ENCODE measurements around the gene CKMT2. TPM values are rescaled to one million over a fixed set of nuclear protein-coding genes. Genes with fewer than 3 reads are reported as not detected.

The CKMT2 gene
- total RNA-seq, 1 donor from 2014 or later: 0.07 TPM

DNA sequence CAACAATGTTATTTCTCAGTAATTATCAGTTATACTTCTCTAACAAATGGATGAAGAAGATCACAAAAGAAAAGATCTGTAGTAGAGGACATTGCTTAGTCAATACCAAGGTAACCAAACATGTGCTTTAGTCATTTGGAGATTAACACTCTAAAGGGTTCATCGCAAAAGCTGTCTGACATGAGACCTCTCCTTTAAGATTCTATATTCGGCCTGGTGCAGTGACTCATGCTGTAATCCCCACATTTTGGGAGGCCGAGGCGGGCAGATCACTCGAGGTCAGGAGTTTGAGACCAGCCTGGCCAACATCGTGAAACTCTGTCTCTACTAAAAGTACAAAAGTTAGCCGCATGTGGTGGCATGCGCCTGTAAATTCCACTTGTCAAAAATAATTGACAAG lies 18.3 kb upstream of the CKMT2 start:
- no peak for DNase-seq (ENCODE audit: low read depth, low spot score)

DNA sequence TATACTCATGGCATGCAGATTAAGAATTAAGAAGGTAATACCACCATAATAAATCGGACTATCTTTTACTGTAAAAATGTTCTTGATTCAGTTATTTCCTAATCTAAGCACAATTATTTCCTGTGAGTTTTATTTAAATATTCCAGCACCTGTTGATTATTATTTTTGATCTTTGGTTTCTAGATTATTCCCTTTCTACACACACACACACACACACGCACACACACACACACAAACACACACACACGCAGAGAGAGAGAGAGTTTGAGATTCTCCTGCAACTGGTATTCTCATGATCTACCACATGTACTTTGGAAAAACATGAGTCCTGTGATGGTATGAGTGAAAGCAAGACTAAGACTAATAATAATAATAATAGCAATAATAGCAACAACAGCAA lies 17.0 kb upstream of the CKMT2 start:
- no peak for DNase-seq (ENCODE audit: low read depth, low spot score)

DNA sequence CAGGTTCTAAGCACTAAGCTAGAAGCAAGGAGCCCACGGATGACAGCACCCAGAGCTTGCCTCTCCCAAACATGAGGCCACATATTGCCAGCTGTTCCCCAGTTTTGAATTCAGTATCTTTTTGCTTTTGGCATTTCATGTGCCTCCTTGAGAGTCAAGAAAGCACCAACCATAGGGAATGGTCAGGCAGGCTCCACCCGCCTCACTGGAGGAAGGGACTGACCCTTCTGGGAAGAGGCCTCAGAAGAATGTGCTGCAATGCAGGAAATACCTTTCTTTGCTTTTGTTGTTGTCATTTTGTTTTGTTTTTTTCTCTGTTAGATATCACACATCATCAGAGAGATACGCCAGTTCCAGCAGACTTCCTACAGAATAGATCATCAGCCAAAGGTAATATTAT lies 13.7 kb upstream of the CKMT2 start:
- DNase-seq (ENCODE audit: low read depth, low spot score): no peak

DNA sequence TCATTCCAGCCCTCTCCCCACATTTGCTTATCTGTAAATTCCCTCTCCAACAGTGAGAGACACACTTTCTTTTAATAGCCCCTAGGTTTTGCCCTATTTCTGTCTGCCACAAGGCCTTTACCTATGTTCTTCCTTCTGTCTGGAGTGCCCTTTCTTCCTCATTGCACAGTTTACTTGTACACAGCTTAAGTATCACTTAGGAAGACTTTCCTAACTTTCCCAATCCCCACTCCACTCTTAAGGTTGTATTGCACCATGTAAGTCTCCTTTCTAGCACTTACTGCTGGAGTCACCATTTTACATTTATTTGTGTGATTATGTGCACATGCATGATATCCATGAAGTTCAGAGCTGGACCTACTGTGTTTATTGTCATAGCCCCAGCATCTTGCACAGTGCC lies 10.8 kb upstream of the CKMT2 start:
- no peak for DNase-seq (ENCODE audit: low read depth, low spot score)

DNA sequence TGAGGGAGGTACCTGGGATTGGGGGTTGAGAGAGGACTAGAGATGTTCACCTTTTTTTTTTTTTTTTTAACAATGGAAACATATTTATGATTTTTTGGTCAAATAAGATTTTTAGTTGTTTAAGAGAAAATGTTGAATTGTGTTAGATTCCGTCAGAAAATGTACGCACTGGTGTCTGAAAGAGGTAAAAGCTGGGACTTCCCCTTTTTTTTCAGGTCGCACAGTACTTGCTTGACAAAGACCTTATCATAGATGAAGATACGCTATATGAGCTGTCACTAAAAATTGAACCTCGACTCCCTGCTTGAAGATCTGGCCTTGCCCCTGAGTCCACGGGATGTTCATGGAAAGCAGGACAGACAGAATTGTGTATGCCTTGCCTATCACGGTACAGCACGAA lies 7.7 kb upstream of the CKMT2 start:
- DNase-seq (ENCODE audit: low read depth, low spot score): no peak

DNA sequence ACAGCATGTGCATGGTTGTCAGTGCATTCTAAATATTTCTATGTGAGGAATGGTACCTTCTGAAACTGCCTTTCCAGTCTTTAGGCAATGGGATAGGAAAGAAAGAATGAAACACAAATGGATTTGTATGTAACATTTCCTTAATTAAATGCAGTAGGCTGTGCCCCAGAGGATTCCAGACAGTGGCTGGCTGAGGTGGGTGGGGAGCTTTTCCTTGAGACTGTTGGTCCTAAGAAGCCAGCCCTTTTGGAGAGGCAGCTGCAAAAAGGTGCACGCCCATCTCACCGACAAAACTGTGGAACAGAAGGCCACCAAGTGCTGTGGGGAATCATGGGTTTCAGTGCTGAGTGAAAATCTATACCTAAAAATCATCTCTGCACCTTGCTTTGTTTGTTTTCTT lies 6.8 kb upstream of the CKMT2 start:
- DNase-seq (ENCODE audit: low read depth, low spot score): no peak

DNA sequence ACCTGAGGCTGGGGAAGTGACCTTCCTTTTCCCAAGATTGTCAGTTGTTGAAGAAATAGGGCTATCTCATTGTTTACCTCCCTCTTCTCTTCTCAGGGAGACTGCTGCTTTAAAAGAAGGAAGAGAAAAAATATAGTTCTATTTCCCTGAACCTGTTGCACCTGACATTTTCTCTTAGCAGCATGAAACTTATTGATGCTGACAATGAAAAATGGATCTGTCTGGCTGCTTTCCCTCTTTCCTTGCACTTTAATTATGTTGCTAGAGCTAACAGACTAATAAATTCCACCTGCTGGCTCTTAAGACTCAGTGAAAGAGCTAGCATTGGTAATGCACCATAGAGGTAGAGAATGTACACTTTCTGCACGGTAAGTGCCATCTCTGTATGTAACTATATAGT lies 6.2 kb upstream of the CKMT2 start:
- DNase-seq (ENCODE audit: low read depth, low spot score): no peak

DNA sequence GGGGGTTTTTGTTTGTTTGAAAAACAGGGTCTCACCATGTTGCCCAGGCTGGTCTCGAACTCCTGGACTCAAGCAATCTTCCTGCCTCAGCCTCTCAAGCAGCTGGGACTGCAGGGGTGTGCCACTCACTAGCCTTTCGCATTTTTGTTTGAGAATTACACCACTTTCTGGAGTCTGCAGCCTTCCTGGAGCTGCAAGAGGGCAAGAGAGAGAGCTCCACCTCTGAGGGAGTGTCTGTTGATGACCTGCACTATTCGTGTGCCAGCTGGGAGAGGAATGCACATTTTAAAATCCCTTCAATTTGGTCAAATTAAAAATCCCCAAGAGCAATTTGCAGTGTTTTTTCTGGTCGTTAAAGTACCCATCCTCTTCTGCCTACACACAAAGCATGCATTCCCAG lies 5.0 kb upstream of the CKMT2 start:
- DNase-seq (ENCODE audit: low read depth, low spot score): no peak

DNA sequence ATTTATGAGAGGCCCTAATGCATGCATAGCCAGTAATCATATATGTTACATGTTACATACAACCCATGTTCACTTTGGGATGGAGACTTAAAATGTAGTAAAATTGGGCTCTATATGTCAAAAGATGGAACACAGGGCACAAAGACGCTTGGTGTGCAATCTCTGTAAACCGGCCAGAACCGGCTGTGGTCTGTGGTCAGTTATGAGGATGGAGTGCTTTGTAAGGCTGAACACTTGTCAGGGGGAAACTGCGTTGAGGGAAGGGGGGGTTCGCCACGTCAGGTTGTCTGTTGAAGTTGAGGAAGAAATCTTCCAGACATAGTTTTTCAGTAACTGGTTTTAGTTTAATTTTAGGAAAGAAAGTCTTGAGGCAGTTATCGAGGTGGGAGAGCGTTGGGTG lies 2.7 kb upstream of the CKMT2 start:
- DNase-seq (ENCODE audit: low read depth, low spot score): no peak

DNA sequence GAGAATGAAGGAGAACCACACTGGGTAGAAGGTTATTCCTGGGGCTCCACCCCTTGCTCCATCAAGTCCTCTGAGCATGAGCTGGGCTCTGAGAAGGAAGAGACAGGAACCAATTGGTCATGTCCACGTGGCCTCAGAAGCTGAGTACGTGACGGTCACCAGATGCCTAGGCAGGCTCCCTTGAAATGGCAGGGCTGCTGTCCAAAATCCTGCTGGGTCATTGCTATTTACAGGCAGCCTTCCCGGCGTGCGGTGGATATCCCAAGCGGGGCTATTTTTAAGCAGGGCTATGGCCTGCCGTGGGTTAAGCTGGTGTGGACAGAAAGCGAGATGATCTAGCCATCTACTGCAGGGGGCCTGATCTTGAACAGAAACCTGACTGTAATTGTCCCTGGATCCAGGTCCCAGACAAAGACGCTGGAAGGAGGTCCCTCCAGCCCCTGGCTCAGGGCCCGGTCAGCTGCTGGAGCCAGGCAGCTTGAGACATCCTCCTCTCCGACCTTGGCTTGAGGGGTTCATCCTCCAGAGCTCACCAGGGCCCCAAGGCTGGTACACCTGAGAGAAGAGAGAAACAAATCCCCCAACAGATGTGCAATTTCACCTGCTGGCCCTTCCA lies 550 bp upstream of the CKMT2 start:
- no peak for DNase-seq (ENCODE audit: low read depth, low spot score)

DNA sequence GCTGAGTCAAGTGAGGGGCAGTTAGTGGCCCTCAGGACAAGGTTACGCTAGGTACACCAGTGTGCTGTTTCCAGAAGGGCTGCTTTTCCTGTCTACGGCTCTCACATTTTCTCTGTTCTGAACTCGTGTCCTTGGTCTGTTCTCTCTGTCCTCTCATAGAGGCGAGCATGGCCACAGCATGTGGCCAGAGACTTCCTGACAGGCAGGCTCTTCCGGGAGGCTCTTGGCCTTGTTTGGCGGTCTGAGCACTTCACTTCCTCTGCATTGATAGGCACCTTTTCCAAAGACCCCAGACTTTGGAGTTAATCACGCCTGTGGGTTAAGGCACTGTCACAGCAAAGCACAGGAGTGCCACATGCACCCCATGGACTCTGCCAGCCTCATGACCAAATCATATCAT lies 1.2 kb downstream of the CKMT2 start:
- DNase-seq (ENCODE audit: low read depth, low spot score): no peak

DNA sequence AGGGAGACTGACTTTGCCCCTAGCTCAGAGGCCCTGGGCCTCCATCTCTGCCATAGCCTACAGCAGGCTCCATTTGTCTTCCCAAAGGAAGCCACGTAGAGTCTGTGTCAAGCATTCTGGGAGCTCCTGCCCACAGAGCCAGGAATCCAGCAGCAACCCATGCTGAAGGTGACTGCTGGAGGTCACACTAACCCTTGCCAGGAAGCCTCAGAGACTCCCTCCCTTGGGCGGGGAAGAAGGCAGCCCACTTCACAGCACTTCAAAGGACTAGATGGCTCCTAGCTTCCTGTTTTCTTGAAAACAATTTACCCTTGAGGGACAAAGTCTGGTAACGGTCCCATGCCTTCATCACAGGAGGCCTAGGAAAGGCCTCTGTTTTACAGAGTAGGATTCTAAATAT lies 1.7 kb downstream of the CKMT2 start:
- no peak for DNase-seq (ENCODE audit: low read depth, low spot score)

DNA sequence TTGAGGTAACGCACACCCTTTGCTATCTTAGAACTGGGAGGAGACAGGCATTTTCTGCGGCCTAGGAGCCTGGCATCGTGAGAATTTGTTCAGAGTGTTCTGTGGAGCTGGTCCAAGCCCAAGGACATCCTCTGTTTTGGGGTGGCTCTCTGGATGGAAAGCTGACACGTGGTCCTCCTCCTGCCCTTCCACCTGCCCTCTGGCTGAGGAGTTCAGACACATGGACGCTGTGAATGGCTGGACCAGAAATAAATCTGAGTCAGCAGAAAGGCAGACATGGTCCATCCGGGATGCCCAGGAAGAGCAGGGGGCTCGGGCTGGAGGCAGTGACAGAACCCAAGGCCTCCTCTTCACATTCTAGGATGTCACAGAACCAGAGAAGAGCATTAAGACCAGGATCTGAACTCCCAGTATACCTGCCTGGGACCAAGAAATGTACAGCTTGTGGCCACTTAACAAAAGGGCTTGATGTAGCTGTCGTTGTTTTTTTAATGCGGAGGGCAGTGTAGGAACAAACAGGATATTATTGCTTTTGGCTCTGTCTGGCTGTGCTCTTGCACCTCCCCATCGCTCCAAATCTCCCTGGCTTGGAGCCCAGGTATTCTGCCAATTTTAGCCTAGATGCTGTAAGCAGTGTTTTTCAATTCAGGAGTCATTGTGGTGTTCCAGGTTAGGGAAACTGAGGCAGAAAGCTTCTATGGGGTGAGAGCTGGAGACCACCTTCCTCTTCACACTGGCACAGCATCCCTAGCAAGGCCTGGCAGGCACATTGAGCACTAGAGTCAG lies 2.4 kb downstream of the CKMT2 start:
- no peak for DNase-seq (ENCODE audit: low read depth, low spot score)

DNA sequence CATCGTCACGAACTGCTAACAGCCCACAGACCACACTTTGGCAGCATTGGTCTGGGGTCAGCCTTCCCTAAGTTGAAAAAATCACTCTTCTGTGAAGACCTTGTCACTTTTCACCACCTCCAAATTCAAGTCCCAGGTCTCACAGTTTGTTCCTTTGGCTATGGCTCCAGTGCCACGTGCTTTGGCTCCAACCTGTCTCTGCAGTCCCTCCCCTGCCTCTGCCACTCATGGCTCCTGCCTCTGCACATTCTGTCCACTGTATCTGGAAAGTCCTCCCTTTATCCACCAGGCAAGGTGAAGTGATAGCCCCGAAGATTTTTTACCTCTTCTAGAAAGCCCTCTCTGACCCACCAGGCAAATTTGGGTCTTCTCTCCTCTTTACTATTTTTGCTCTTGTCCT lies 5.3 kb downstream of the CKMT2 start:
- no peak for DNase-seq (ENCODE audit: low read depth, low spot score)

DNA sequence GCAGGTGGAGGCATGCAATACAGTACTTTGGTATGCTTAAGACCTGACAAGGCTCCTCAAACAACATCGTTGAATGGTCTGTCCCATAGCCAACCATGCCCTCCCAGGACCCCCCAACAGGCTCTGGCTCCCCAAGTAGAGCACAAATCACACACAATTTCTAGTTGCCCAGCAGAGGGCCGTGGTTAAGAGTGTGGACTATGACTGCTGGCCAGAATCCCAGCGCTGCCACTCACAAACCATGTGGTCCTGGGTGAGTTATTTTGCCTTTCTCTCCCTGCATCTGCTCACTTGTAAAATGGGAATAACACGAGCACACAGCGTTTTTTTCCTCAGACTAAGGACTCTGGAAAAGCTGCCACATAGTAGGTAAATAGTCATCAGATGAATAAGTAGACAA lies 6.5 kb downstream of the CKMT2 start:
- DNase-seq (ENCODE audit: low read depth, low spot score): no peak

DNA sequence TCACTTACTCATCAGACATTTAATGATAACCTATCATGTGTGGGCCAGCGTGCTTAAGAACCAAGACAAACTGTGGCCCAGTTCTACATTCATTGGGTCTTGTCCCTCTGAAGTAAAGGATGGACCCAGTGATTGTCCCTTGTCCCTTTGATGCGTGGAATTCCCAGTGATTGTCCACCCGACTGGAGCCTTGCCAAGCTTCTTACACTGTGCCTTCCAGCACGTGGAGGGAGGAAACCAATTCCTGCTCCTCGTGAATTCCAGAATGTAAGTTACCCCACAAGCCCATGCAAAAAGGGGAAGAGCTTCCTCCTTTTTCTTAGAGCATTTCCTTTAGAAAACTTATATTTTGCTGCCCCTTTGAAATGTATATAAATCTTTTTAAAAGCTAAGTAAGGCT lies 7.9 kb downstream of the CKMT2 start:
- no peak for DNase-seq (ENCODE audit: low read depth, low spot score)

DNA sequence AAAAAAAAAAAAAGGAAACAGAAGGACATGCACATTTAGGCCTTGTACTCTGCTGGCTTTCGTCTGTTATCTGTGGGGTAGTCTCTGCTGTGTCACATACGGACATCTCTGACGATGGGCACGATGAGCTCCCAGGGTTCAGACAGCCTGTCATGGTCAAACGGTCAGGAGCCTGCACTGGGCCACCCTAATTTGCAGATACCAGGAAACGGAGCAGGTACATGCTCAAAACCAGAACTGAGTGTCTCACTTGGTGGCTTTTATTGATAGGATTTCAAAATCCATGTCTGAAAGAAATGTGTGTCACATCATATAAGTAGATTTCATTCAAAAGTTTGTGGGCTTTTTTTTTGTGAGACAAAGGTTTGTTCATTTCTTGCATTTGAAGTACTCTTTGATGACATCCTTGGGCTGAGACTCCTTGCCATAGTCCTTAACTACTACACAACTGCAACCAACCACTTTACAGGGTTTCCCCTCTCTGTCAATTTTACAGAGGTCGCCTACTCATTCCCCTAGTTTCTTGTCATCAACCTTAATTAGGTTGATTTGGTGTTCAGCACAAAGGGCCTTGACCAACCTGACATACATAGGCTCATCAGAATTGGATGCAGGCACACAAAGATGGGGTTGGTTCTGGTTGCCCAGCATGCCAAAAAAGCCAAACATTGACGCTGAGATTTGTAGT lies 9.0 kb downstream of the CKMT2 start:
- no peak for DNase-seq (ENCODE audit: low read depth, low spot score)

DNA sequence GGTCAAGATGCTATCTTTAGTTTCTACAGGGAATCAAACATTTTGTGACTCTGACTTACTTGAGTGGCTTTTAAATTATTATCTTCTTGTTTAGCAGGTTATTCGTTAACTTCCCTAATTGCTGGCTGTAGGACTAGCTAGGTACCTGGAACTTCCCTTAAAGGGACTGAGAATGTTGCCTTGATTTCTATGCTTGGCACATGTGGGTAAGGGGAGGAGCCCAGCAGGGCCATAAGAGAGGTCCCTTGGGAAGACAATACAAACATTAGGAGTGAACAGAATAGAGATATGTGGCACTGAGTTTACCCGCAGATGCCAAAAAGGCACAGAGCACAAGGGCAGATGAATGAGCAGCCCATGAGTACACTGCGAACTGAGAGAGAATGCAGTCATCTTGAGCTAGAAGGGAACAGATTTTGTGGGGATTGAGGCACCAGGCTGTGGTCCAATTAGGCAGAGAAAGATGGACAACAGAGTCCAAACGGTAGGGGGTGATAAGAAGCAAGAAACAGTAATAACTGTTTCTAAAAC lies 9.8 kb downstream of the CKMT2 start:
- no peak for DNase-seq (ENCODE audit: low read depth, low spot score)

DNA sequence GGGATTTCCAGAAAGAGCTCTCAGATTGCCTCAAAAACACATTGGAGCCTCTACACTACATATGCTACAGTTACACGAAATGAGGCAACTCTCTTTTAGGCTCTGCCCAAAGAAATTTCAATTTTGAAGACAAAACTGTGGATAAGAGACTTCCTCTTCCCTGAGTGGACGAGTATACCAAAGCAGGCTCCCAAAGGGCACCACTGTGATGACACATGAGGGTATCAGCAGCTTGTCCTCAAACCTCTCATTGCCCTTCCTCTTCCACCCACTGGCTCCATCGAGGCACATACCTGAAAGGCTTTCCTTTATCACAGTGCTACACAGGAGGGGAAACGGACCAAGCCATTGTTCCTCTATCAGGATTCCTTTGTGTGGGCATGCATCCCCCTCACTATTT lies 11.3 kb downstream of the CKMT2 start:
- no peak for DNase-seq (ENCODE audit: low read depth, low spot score)

DNA sequence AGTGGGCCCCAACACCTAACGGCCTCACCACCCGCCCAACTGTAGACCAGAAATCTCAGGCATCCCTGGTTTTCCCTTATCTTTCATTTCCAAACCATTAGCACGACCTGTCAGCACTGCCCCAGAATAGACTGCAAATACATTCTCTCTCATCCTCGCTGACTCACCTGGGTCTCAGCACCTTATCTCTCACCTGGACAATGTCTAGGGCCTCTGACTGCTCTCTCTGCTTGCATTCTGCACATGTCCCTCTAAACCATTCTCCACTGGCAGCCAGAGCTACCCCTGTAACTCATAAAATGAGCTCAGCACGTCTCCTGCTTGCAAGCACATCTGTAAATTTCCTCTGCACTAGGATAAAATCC lies 12.7 kb downstream of the CKMT2 start:
- no peak for DNase-seq (ENCODE audit: low read depth, low spot score)

DNA sequence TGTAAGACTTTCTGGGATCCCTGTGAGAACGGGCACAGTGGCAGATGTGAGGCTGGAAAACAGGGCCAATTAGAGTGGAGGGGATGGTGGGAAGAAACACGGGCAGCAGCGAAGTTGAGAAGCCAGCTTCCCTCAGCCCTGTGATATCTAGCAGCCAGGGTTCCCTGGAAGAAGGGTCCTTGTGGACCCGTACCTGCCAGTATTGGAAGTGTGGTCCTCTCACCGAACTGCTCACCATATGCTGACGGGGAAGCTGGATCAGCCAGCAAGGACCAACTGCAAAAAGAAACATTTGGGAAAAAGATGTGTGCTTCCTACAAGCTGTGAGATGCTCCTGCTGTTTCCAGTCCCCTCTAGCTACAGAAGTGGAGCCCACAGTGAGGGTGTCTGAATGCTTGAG lies 13.6 kb downstream of the CKMT2 start:
- DNase-seq (ENCODE audit: low read depth, low spot score): no peak

DNA sequence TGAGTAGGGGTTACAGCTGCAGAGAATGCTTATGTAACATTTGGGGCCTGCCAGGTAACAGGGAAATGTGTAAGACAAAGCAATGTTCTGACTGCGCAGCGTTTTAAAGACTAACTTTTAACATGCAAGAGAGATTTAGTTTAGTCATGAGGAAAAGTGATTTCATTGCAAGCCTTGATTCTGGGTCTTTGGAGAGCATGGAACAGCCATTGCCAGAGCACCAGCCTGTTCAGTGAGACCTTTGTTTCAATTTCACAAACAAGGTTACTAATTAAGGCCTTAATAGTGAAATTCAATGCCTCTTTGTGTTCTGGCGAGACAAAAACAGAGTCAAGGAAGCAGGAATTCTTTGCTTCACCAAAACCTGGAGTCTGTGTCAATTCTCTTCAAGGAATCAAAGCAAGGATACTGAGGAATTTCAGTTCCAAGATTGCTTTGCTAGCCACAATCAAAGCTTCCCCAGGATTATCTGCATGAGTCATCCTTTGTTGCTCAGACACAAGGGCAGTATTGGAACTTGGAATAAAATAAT lies 14.4 kb downstream of the CKMT2 start:
- DNase-seq (ENCODE audit: low read depth, low spot score): no peak

Measured in pulmonary artery endothelial cell (primary cell).